ENCODE data around the gene NEFH. TPM values are rescaled to one million over a fixed set of nuclear protein-coding genes. Genes with fewer than 3 reads are reported as not detected.

The NEFH gene
- total RNA-seq, 1 donor from 2014 or later = 2.9 TPM

DNA sequence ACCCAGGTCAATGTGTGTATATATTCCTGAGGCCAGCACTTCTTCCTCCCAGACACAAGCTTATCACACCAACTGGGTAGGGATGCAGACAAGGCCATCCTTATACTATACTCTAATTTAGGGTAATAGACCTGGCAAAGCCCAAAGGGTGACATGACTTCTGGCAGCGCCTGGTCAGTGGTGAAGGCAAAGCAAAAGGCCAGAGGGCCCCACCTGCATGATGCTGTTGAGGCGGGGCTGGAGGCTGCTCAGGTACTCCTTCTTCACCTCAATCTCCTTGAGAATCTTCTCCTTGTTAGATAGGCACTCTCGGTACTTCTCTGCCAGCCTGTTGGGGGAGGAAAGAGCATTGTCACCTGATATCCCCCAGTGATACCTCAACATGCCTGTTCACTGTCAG is 56.4 kb downstream of the NEFH start:
- no peak for DNase-seq (ENCODE audit: low read depth, low spot score)
- H3K27me3 Mint-ChIP-seq (ENCODE audit: low read depth) = no peaks in the 10 kb centered on the region
- no peak overlapping the region for H3K4me3 Mint-ChIP-seq
- TF ChIP-seq, protein P1, sequence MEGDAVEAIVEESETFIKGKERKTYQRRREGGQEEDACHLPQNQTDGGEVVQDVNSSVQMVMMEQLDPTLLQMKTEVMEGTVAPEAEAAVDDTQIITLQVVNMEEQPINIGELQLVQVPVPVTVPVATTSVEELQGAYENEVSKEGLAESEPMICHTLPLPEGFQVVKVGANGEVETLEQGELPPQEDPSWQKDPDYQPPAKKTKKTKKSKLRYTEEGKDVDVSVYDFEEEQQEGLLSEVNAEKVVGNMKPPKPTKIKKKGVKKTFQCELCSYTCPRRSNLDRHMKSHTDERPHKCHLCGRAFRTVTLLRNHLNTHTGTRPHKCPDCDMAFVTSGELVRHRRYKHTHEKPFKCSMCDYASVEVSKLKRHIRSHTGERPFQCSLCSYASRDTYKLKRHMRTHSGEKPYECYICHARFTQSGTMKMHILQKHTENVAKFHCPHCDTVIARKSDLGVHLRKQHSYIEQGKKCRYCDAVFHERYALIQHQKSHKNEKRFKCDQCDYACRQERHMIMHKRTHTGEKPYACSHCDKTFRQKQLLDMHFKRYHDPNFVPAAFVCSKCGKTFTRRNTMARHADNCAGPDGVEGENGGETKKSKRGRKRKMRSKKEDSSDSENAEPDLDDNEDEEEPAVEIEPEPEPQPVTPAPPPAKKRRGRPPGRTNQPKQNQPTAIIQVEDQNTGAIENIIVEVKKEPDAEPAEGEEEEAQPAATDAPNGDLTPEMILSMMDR (conservative IDR thresholded peaks at IDR 0.05) = no peak
- no peaks in the 10 kb centered on the region for H3K9me3 Mint-ChIP-seq
- H3K36me3 Mint-ChIP-seq (ENCODE audit: low read depth) = peaks cover 27% of the 10 kb centered on the region
- H3K4me1 Mint-ChIP-seq = no peaks in the 10 kb centered on the region
- H3K27ac Mint-ChIP-seq (ENCODE audit: unreplicated experiment) = no peak overlapping the region

DNA sequence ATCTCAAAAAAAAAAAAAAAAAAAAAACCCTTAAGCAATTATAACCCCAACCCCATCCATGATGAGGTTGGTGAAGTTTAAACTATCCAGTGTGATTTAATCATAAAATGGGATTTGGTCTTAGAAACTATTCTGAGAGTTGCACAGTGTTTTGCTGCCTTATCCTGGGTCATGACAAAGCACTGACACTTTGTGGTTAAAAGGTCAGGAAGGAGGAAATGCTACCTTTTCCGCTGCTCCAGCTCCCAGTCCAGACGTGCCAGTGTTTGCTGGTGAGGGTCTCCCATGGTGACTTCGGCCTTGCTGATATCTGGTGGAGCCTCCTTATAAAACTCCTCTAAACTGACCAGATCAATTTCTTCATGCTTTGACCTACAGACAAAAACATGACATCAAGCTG is 59.1 kb downstream of the NEFH start:
- H3K9me3 Mint-ChIP-seq = no peaks in the 10 kb centered on the region
- no peak for DNase-seq (ENCODE audit: low read depth, low spot score)
- TF ChIP-seq, protein P1 (conservative IDR thresholded peaks at IDR 0.05) = no peak
- no peak overlapping the region for H3K27ac Mint-ChIP-seq (ENCODE audit: unreplicated experiment)
- no peak overlapping the region for H3K4me3 Mint-ChIP-seq
- H3K27me3 Mint-ChIP-seq (ENCODE audit: low read depth) = no peaks in the 10 kb centered on the region
- peaks cover 20% of the 10 kb centered on the region for H3K36me3 Mint-ChIP-seq (ENCODE audit: low read depth)
- H3K4me1 Mint-ChIP-seq = no peaks in the 10 kb centered on the region

Other genes starting within 250 kb of the NEFH start
- gene RHBDD3, start 212.2 kb upstream of the NEFH start, total RNA-seq = 64.9 and 65.6 TPM in 2 replicates
- gene EWSR1, start 211.9 kb upstream of the NEFH start, total RNA-seq = 483 and 497 TPM in 2 replicates
- 7.8 and 8.9 TPM in 2 replicates for gene GAS2L1, start 173.6 kb upstream of the NEFH start, total RNA-seq
- 0.27 and 0.63 TPM in 2 replicates for gene RASL10A, start 164.5 kb upstream of the NEFH start, total RNA-seq
- gene AP1B1, start 91.6 kb upstream of the NEFH start, total RNA-seq = 56.7 and 58.4 TPM in 2 replicates
- not detected in 2 replicates for gene RFPL1, start 41.6 kb upstream of the NEFH start, total RNA-seq
- gene THOC5, start 73.5 kb downstream of the NEFH start, total RNA-seq = 73.2 and 77.1 TPM in 2 replicates
- gene NIPSNAP1, start 100.9 kb downstream of the NEFH start, total RNA-seq = 141 and 147 TPM in 2 replicates
- gene NF2, start 123.4 kb downstream of the NEFH start, total RNA-seq = 48.1 and 48.4 TPM in 2 replicates
- not detected in 2 replicates for gene CABP7, start 239.8 kb downstream of the NEFH start, total RNA-seq

Data from neural crest cell (in vitro differentiated cells).